Measurements from ENCODE around the gene GSG1L2. TPM values are rescaled to one million over a fixed set of nuclear protein-coding genes. Genes with fewer than 3 reads are reported as not detected.
A peak's percentile ranks its signal among the peaks of the same experiment; 100 is the strongest.

GSG1L2 gene
- total RNA-seq, 1 donor from 2014 or later = not detected

DNA sequence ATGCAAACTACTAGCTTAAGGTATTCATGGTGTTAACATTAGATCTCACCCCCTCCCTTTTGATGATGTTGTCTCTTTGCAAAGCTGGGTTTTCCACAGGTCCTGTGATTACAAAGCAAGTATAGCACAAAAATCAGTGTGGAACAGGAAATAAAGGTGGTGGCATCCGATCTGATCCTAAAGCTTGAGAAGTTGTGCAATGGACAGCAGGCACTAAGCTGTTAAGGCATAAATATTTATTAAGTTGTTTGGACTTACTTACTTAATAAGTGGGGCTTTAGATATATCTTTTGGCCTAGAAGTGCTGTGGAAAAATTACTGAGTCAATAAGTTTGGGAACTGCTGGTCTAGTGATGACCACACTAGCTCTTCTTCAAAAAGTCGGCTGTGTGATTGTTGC lies 8.8 kb upstream of the GSG1L2 start:
- Mint-ChIP-seq H3K4me3 (ENCODE audit: unreplicated experiment) (no peak overlapping the region), H3K36me3 (ENCODE audit: low read depth, unreplicated experiment) (no peaks in the 10 kb centered on the region), H3K27me3 (ENCODE audit: low read depth, unreplicated experiment) (peaks cover 6% of the 10 kb centered on the region), H3K4me1 (ENCODE audit: low read depth, unreplicated experiment) (peaks cover 9% of the 10 kb centered on the region), H3K9me3 (ENCODE audit: unreplicated experiment) (peaks cover 10% of the 10 kb centered on the region), H3K27ac (ENCODE audit: unreplicated experiment) (no peak overlapping the region)
- no peak overlapping the region for H3K4me3 ChIP-seq (ENCODE audit: insufficient read depth, low read depth, low read length)
- no peaks in the 10 kb centered on the region for H3K27me3 ChIP-seq (ENCODE audit: insufficient read depth, low read length)
- no peak overlapping the region for H2AFZ ChIP-seq (ENCODE audit: low read depth, low read length)
- no peak overlapping the region for H3K27ac ChIP-seq (ENCODE audit: low read depth, low read length)
- TF ChIP-seq, protein P1, sequence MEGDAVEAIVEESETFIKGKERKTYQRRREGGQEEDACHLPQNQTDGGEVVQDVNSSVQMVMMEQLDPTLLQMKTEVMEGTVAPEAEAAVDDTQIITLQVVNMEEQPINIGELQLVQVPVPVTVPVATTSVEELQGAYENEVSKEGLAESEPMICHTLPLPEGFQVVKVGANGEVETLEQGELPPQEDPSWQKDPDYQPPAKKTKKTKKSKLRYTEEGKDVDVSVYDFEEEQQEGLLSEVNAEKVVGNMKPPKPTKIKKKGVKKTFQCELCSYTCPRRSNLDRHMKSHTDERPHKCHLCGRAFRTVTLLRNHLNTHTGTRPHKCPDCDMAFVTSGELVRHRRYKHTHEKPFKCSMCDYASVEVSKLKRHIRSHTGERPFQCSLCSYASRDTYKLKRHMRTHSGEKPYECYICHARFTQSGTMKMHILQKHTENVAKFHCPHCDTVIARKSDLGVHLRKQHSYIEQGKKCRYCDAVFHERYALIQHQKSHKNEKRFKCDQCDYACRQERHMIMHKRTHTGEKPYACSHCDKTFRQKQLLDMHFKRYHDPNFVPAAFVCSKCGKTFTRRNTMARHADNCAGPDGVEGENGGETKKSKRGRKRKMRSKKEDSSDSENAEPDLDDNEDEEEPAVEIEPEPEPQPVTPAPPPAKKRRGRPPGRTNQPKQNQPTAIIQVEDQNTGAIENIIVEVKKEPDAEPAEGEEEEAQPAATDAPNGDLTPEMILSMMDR (IDR thresholded peaks at IDR 0.05; ENCODE audit: insufficient read depth, low read depth, low read length) = no peak
- no peak for TF ChIP-seq EZH2 (IDR thresholded peaks at IDR 0.05; ENCODE audit: insufficient read depth, low read length)
- DNase-seq (ENCODE audit: low read depth) (no peak), FAIRE-seq (no peak)
- H4K20me1 ChIP-seq (ENCODE audit: insufficient read depth, low read length) = no peaks in the 10 kb centered on the region
- H3K36me3 ChIP-seq (ENCODE audit: insufficient read depth, low read length) = no peaks in the 10 kb centered on the region
- no peaks in the 10 kb centered on the region for H3K4me1 ChIP-seq (ENCODE audit: insufficient read depth, low read length)
- no peaks in the 10 kb centered on the region for H3K9me3 ChIP-seq (ENCODE audit: insufficient read depth, low read depth, low read length)
- no peak overlapping the region for H3K4me2 ChIP-seq (ENCODE audit: low read length)
- no peak overlapping the region for H3K9ac ChIP-seq (ENCODE audit: low read length)
- H3K79me2 ChIP-seq (ENCODE audit: insufficient read depth, low read length) = no peaks in the 10 kb centered on the region

DNA sequence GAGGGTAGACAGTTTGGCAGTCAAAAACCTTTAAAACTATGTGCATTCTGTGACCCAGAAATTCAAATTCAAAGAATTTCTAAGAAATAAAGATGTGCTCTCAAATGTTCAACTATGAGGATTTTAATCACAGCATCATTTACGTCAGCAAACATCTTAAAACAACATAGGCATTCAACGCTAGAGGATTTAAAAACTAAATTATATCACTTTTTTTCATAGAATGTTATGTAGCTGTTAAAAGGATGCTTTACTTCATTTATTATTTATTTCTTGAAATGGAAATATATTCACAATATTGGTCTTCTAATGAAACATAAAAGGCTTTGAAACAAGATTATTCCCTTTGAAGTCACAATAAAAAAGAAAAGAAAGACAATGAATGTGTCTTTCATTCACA lies 7.5 kb upstream of the GSG1L2 start:
- Histone ChIP-seq H3K4me1 (ENCODE audit: insufficient read depth, low read length) (no peaks in the 10 kb centered on the region), H3K4me3 (ENCODE audit: insufficient read depth, low read depth, low read length) (no peak overlapping the region), H3K4me2 (ENCODE audit: low read length) (no peak overlapping the region), H3K9ac (ENCODE audit: low read length) (no peak overlapping the region), H3K36me3 (ENCODE audit: insufficient read depth, low read length) (no peaks in the 10 kb centered on the region), H3K9me3 (ENCODE audit: insufficient read depth, low read depth, low read length) (no peaks in the 10 kb centered on the region), H3K79me2 (ENCODE audit: insufficient read depth, low read length) (no peaks in the 10 kb centered on the region), H4K20me1 (ENCODE audit: insufficient read depth, low read length) (no peaks in the 10 kb centered on the region), H3K27ac (ENCODE audit: low read depth, low read length) (no peak overlapping the region), H3K27me3 (ENCODE audit: insufficient read depth, low read length) (peaks cover 2% of the 10 kb centered on the region), H2AFZ (ENCODE audit: low read depth, low read length) (no peak overlapping the region)
- no peak overlapping the region for H3K27ac Mint-ChIP-seq (ENCODE audit: unreplicated experiment)
- H3K9me3 Mint-ChIP-seq (ENCODE audit: unreplicated experiment) = peaks cover 10% of the 10 kb centered on the region
- H3K4me3 Mint-ChIP-seq (ENCODE audit: unreplicated experiment) = no peak overlapping the region
- TF ChIP-seq EZH2 (IDR thresholded peaks at IDR 0.05; ENCODE audit: insufficient read depth, low read length) = no peak
- TF ChIP-seq, protein P1 (IDR thresholded peaks at IDR 0.05; ENCODE audit: insufficient read depth, low read depth, low read length) = no peak
- H3K4me1 Mint-ChIP-seq (ENCODE audit: low read depth, unreplicated experiment) = peaks cover 6% of the 10 kb centered on the region
- H3K36me3 Mint-ChIP-seq (ENCODE audit: low read depth, unreplicated experiment) = no peaks in the 10 kb centered on the region
- peaks cover 8% of the 10 kb centered on the region for H3K27me3 Mint-ChIP-seq (ENCODE audit: low read depth, unreplicated experiment)
- DNase-seq (ENCODE audit: low read depth) (no peak), FAIRE-seq (no peak)

DNA sequence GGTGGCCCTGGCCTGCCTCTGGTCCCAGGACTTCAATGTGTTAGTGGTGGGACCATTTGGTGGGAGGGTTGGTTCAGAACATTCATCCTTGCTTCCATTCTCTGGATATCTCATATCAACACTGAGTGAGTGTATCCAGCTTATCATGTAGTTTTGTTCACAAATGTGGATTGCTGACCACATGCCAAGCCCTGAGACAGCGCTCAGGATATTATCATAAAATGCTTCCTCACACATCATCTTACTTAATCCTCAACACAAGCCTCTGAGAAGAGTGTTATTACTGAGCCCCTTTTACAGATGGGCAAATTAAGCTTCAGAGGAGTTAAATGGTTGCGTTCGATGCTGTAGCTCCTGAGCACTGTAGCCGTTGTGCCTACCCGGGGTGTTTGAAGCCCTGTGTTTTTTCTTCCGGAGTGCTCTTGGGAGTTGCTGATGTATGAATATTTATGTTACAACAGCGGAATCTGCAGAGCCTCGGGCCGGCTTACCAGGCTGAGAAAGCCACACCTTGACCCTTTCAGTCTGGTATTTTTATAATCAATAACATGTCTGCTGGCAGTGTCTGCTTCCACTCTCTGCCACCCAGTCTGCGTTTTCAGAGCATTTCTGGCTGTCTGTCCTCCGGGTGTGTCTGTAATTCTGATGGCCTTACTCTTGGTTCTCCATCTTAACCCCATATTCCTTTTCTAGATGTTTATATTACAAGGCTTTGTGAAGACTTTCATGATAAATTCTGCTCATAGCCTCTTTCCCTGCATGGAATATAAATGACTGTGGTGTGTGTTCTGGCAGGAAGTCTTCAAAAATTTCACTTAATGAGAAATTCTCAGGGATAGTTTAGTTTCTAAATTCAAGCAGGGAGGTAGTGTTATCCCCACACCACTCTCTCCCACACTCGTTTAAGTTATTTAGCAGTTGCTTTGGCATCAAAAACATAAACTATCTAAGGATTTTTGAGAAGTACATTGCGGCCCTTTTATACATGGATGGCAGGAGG lies 6.7 kb upstream of the GSG1L2 start:
- no peak overlapping the region for H3K27ac Mint-ChIP-seq (ENCODE audit: unreplicated experiment)
- Histone ChIP-seq H3K79me2 (ENCODE audit: insufficient read depth, low read length) (no peaks in the 10 kb centered on the region), H3K4me3 (ENCODE audit: insufficient read depth, low read depth, low read length) (no peak overlapping the region), H4K20me1 (ENCODE audit: insufficient read depth, low read length) (no peaks in the 10 kb centered on the region), H2AFZ (ENCODE audit: low read depth, low read length) (no peak overlapping the region), H3K9me3 (ENCODE audit: insufficient read depth, low read depth, low read length) (no peaks in the 10 kb centered on the region), H3K27ac (ENCODE audit: low read depth, low read length) (no peak overlapping the region), H3K27me3 (ENCODE audit: insufficient read depth, low read length) (peaks cover 2% of the 10 kb centered on the region), H3K36me3 (ENCODE audit: insufficient read depth, low read length) (no peaks in the 10 kb centered on the region), H3K4me2 (ENCODE audit: low read length) (no peak overlapping the region), H3K4me1 (ENCODE audit: insufficient read depth, low read length) (no peaks in the 10 kb centered on the region), H3K9ac (ENCODE audit: low read length) (no peak overlapping the region)
- H3K9me3 Mint-ChIP-seq (ENCODE audit: unreplicated experiment) = peaks cover 5% of the 10 kb centered on the region
- H3K27me3 Mint-ChIP-seq (ENCODE audit: low read depth, unreplicated experiment) = peaks cover 16% of the 10 kb centered on the region
- H3K4me3 Mint-ChIP-seq (ENCODE audit: unreplicated experiment) = no peak overlapping the region
- no peak for FAIRE-seq
- no peak for TF ChIP-seq EZH2 (IDR thresholded peaks at IDR 0.05; ENCODE audit: insufficient read depth, low read length)
- TF ChIP-seq, protein P1 (IDR thresholded peaks at IDR 0.05; ENCODE audit: insufficient read depth, low read depth, low read length) = no peak
- DNase-seq (ENCODE audit: low read depth) = peak; percentile 61
- no peaks in the 10 kb centered on the region for H3K36me3 Mint-ChIP-seq (ENCODE audit: low read depth, unreplicated experiment)
- H3K4me1 Mint-ChIP-seq (ENCODE audit: low read depth, unreplicated experiment) = peaks cover 6% of the 10 kb centered on the region
